Kidney (tissue), 14 donors: ENCODE results near the gene DGLUCY. TPM values are rescaled to one million over a fixed set of nuclear protein-coding genes. Genes with fewer than 3 reads are reported as not detected.

Experiments used
- DNase-seq, 5 donors: peaks; one replicate each; pipeline ENCODE4 v3.0.0-alpha.2; 2013 to 2020
- FAIRE-seq: peaks from 2 replicates; lab custom pipeline; 2012; peaks lifted over from hg19 to GRCh38; lab: Jason Lieb, UNC
- H3K27ac ChIP-seq, 2 donors: one replicate each; pipeline ENCODE4 v1.7.0; 2013; ENCODE audit warnings: low read depth in 2 of 2, low read length in 2 of 2, inconsistent platforms in 1 of 2
- H3K27me3 ChIP-seq: one replicate; pipeline ENCODE4 v1.7.1; 2013; ENCODE audit warnings: low read length, inconsistent platforms; ENCODE audit not compliant: control insufficient read depth, insufficient read depth
- H3K36me3 ChIP-seq, 3 donors: one replicate each; pipeline versions ENCODE4 v1.7.0 to v1.7.1; 2013; ENCODE audit warnings: low read length in 3 of 3, control low read depth in 1 of 3, inconsistent platforms in 1 of 3; ENCODE audit not compliant: insufficient read depth in 3 of 3, control insufficient read depth in 2 of 3
- H3K4me1 ChIP-seq, 3 donors: one replicate each; pipeline versions ENCODE4 v1.7.0 to v1.7.1; 2013; ENCODE audit warnings: low read length in 3 of 3, inconsistent platforms in 1 of 3, low read depth in 1 of 3; ENCODE audit not compliant: control insufficient read depth in 2 of 3, insufficient read depth in 2 of 3
- H3K4me3 ChIP-seq, 3 donors: one replicate each; pipeline versions ENCODE4 v1.7.0 to v1.8.1; 2013; ENCODE audit warnings: low read length in 3 of 3, control low read depth in 1 of 3, inconsistent platforms in 1 of 3
- H3K9ac ChIP-seq, 3 donors: one replicate each; pipeline versions ENCODE4 v1.7.0 to v1.7.1; 2013; ENCODE audit warnings: low read length in 3 of 3, control low read depth in 1 of 3, inconsistent platforms in 1 of 3
- H3K9me3 ChIP-seq, 3 donors: one replicate each; pipeline versions ENCODE4 v1.7.0 to v1.7.1; 2013; ENCODE audit warnings: low read length in 3 of 3, control low read depth in 1 of 3, inconsistent platforms in 1 of 3; ENCODE audit not compliant: control insufficient read depth in 2 of 3, insufficient read depth in 1 of 3
- intact Hi-C: fragments of 100-400 bp; cut with DNase I; formaldehyde crosslinking; loops from one replicate; pipeline ENCODE4 v1.11.1; 2022
- polyA plus RNA-seq: library from polyadenylated mRNA; stranded (reverse); fragments of 350-450 nt; fragmentation: Illumina TruSeq; extraction: RNeasy Lipid Tissue Mini Kit (QIAGEN cat#74804); gene quantifications from one replicate; pipeline ENCODE4 v1.2.3, GENCODE V29; 2014; ENCODE audit warnings: low read depth, low replicate concordance; ENCODE audit not compliant: insufficient read depth
- total RNA-seq: library from RNA; stranded (reverse); fragmentation: NEBNext Ultra II Directional; extraction: Animal tissue kit (Norgen Biotek cat#: 25700); gene quantifications from one replicate; pipeline ENCODE4 v1.2.1, GENCODE V29; 2021
- TF ChIP-seq, protein P1 (sequence below): IDR thresholded peaks from 3 replicates; pipeline ENCODE4 v1.5.1; 2012; ENCODE audit warnings: mild to moderate bottlenecking, moderate library complexity, borderline replicate concordance; ENCODE audit not compliant: insufficient read depth; ENCODE audit errors: extremely low read depth
- donor health status: control.
- donor health status: control.
- donor health status: control.
- donor health status: control.
- donor health status: control.
- donor health status: DM: yes; HTN: yes; CAD: no.
- donor health status: Normal renal cell carcinoma (clear cell type).

Gene DGLUCY
- total and polyA plus RNA-seq, 2 donors from 2014 or later = 79.7 to 83.4 TPM

DNA sequence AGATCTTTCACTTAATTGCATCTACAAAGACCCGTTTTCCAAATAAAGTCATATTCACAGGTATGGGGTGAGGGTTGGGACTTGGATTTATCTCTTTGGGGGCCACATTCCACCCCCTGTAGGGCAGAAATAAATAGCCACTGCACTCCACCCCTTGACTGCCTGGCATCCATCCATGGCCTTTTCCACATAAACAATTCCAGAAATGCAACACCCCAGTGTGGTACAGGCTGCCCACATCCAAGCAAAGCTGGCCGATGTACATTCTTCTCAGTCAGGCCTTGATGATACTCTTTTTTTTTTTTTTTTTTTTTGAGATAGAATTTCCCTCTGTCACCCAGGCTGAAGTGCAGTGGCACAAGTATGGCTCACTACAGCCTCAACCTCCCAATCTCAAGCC is 12.9 kb downstream of the DGLUCY start:
- peaks cover 0 to 10% (median 6%) of the 10 kb centered on the region in 3 donors for H3K36me3 ChIP-seq
- H3K9ac ChIP-seq = no peak overlapping the region
- no peak for FAIRE-seq
- no peak for DNase-seq
- TF ChIP-seq, protein P1, sequence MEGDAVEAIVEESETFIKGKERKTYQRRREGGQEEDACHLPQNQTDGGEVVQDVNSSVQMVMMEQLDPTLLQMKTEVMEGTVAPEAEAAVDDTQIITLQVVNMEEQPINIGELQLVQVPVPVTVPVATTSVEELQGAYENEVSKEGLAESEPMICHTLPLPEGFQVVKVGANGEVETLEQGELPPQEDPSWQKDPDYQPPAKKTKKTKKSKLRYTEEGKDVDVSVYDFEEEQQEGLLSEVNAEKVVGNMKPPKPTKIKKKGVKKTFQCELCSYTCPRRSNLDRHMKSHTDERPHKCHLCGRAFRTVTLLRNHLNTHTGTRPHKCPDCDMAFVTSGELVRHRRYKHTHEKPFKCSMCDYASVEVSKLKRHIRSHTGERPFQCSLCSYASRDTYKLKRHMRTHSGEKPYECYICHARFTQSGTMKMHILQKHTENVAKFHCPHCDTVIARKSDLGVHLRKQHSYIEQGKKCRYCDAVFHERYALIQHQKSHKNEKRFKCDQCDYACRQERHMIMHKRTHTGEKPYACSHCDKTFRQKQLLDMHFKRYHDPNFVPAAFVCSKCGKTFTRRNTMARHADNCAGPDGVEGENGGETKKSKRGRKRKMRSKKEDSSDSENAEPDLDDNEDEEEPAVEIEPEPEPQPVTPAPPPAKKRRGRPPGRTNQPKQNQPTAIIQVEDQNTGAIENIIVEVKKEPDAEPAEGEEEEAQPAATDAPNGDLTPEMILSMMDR = no peak
- no peaks in the 10 kb centered on the region for H3K27me3 ChIP-seq
- intact Hi-C loops = no loop called here
- H3K4me3 ChIP-seq = no peak overlapping the region
- peaks cover 0 to 11% (median 11%) of the 10 kb centered on the region in 3 donors for H3K4me1 ChIP-seq
- no peaks in the 10 kb centered on the region for H3K9me3 ChIP-seq
- peak overlapping the region in 1 of 2 donors; percentile 54 for H3K27ac ChIP-seq

DNA sequence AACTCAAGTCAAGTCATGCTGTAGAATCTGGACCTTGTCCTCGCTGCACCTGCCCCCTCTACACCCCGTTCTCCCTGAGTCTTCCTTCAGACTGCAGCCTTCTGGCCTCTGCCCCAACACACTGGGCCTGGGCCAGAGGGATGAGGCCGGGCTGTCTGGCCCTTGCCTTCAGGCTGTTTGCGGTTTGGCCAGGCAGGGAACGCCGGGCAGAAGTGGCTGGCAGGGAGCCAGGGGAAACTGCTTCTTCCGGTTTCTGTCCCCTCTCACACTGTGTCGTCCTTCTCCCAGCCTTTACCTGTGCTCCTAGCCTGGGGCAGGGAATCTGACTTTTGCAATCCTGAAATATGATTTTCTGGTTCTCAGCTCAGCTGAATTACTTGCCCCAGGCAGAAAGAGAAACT is 13.5 kb downstream of the DGLUCY start:
- Histone ChIP-seq H3K27ac (peak overlapping the region; percentile 54 to 76), H3K27me3 (no peaks in the 10 kb centered on the region), H3K4me3 (no peak overlapping the region), H3K36me3 (peaks cover 0 to 15% (median 6%) of the 10 kb centered on the region in 3 donors), H3K9me3 (no peaks in the 10 kb centered on the region), H3K4me1 (peaks cover 0 to 11% (median 11%) of the 10 kb centered on the region in 3 donors), H3K9ac (peak overlapping the region in 1 of 3 donors; percentile 26)
- intact Hi-C loops = no loop called here
- DNase-seq = peak in 3 of 5 donors; percentile 19 to 91 (median 46)
- no peak for FAIRE-seq
- TF ChIP-seq, protein P1 = no peak

DNA sequence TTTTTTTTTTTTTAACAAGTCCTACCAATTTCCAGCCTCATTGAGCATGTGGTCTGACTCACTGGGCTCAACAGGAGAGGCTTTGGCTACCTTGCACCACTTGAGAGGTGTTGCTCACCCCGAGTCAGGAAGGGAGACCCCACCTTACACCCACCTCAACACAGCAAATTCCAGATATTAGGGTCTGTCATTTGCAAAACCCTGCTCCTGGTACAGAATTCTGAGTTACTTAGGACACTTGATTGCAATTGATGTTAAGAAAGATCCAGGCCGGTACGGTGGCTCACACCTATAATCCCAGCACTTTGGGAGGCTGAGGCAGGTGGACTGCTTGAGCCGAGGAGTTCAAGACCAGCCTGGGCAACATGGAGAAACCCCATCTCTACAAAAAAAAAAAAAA is 14.1 kb downstream of the DGLUCY start:
- Histone ChIP-seq H3K27ac (peak overlapping the region; percentile 54 to 76), H3K4me3 (no peak overlapping the region), H3K27me3 (no peaks in the 10 kb centered on the region), H3K36me3 (peaks cover 0 to 15% (median 6%) of the 10 kb centered on the region in 3 donors), H3K9me3 (no peaks in the 10 kb centered on the region), H3K4me1 (peaks cover 0 to 11% (median 11%) of the 10 kb centered on the region in 3 donors), H3K9ac (no peak overlapping the region)
- FAIRE-seq (no peak), DNase-seq (no peak)
- TF ChIP-seq, protein P1 = no peak
- intact Hi-C loops = no loop called here

DNA sequence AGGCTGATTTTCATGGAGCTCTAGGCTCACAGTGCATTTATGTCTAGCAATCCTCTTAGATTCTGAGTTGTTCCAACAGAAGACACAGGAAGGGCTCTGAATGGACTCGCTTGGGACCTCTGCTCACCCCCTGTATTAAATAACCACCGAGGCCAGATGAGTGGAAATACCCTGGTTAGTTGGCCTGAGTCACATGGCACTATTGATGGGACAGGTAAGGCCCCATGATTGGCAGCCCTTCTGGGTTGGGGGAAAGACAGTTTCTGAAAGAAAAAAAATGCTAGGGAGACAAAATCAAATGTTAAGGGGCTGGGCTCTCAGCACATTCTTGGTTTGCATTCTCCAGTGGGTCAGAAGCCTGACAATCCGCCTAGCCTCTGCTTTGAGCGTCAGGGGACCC is 14.8 kb downstream of the DGLUCY start:
- intact Hi-C loops = no loop called here
- H3K4me1 ChIP-seq = peaks cover 0 to 11% (median 11%) of the 10 kb centered on the region in 3 donors
- no peaks in the 10 kb centered on the region for H3K9me3 ChIP-seq
- DNase-seq (no peak), FAIRE-seq (no peak)
- no peak overlapping the region for H3K27ac ChIP-seq
- TF ChIP-seq, protein P1 = no peak
- H3K4me3 ChIP-seq = no peak overlapping the region
- H3K9ac ChIP-seq = no peak overlapping the region
- H3K36me3 ChIP-seq = peaks cover 0 to 17% (median 6%) of the 10 kb centered on the region in 3 donors
- no peaks in the 10 kb centered on the region for H3K27me3 ChIP-seq
